Stomach (tissue), 9 donors: ENCODE results near the gene KRT15. TPM values are rescaled to one million over a fixed set of nuclear protein-coding genes. Genes with fewer than 3 reads are reported as not detected.
A peak's percentile ranks its signal among the peaks of the same experiment; 100 is the strongest.

Experiments
- DNase-seq, 2 donors: peaks; one replicate each; pipeline versions ENCODE4 v3.0.0 to v3.0.0-alpha.2; 2013 to 2019
- H3K27ac ChIP-seq, 5 donors: fragments of 200-600 bp in 4 of 5; sonication (generic) in 4 of 5; one replicate each; pipeline ENCODE4 v1.5.1; 2013 to 2019; ENCODE audit warnings: mild to moderate bottlenecking in 1 of 5, moderate library complexity in 1 of 5
- H3K27me3 ChIP-seq, 3 donors: fragments of 200-600 bp; sonication (generic); one replicate each; pipeline ENCODE4 v1.5.1; 2017 to 2019; ENCODE audit warnings: mixed run types in 1 of 3
- H3K36me3 ChIP-seq, 4 donors: fragments of 200-600 bp; sonication (generic); 1 replicate in 3 of 4; 2 replicates in 1 of 4; pipeline ENCODE4 v1.5.1; 2016 to 2019
- H3K4me1 ChIP-seq, 4 donors: fragments of 200-600 bp; sonication (generic); one replicate each; pipeline ENCODE4 v1.5.1; 2016 to 2019
- H3K4me3 ChIP-seq, 4 donors: fragments of 200-600 bp; sonication (generic) in 3 of 4; one replicate each; pipeline ENCODE4 v1.5.1; 2016 to 2019; ENCODE audit warnings: mild to moderate bottlenecking in 1 of 4
- H3K9me3 ChIP-seq, 4 donors: fragments of 200-600 bp; sonication (generic); one replicate each; pipeline ENCODE4 v1.5.1; 2016 to 2019
- EP300 ChIP-seq: sonication (generic); formaldehyde crosslinking; IDR thresholded peaks from one replicate; pipeline ENCODE4 v1.6.1; 2017; ENCODE audit warnings: antibody characterized with exemption
- POLR2A ChIP-seq, 4 donors: fragments of 450-650 bp; IDR thresholded peaks; one replicate each; pipeline ENCODE4 v1.6.1; 2016; ENCODE audit warnings: antibody characterized with exemption in 4 of 4, control low read depth in 2 of 4, mild to moderate bottlenecking in 1 of 4, moderate library complexity in 1 of 4
- POLR2AphosphoS5 ChIP-seq, 3 donors: sonication (generic); formaldehyde crosslinking; IDR thresholded peaks; one replicate each; pipeline ENCODE4 v1.6.1; 2016; ENCODE audit warnings: antibody characterized with exemption in 3 of 3
- WGBS, 5 donors: extraction: QIAGEN DNeasy Blood & Tissue Kit in 3 of 5; methylation state at CpG; one replicate each; pipeline versions ENCODE4 v1.1.5 to v1.1.7; 2013 to 2018; 5-methylcytosine and 5-hydroxymethylcytosine counted together
- intact Hi-C: fragments of 100-400 bp; cut with DNase I; formaldehyde crosslinking; loops from one replicate; pipeline ENCODE4 v1.15.1; 2023; ENCODE audit warnings: low total_unique reads
- polyA plus RNA-seq, 3 donors: library from polyadenylated mRNA; stranded (reverse); fragments of 200-250 nt; gene quantifications; one replicate each; pipeline ENCODE4 v1.2.3, GENCODE V29; 2013
- total RNA-seq, 5 donors: library from RNA; depleted of rRNA; stranded (reverse); fragments of >200 nt; gene quantifications; one replicate each; pipeline versions ENCODE4 v1.1.0 to v1.2.3, GENCODE V29; 2014 to 2016
- TF ChIP-seq, protein P1 (sequence below), 7 experiments: fragments of 450-650 bp in 4 of 7; fragments of 200-600 bp in 3 of 7; sonication (generic) in 3 of 7; IDR thresholded peaks; one replicate each; pipeline ENCODE4 v1.5.1; 2016 to 2019; ENCODE audit warnings: antibody characterized with exemption in 7 of 7, control low read depth in 2 of 7, mild to moderate bottlenecking in 1 of 7
- donor health status: healthy with polysubstance abuse.
- donor health status: Bipolar disorder and iron deficiency.
- donor health status: healthy.

Gene KRT15
- total and polyA plus RNA-seq, 8 donors: 1.4 to 3,416 (median 2.6) TPM; not detected in 1

DNA sequence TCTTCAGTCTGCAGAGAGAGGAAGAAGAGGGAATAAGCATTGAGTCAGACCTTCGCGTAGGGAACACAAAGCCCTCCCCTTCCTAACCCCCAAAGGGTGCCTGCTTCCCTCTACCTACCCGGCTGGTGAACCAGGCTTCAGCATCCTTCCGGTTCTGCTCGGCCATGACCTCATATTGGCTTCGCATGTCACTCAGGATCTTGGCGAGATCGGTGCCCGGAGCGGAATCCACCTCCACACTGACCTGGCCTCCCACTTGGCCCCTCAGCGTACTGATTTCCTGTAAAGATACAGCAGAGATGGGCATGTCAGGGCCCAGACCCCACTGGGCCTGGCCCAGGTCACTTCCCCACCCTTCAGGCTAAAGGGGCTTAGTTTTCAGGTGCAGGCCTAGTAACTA, 5.6 kb upstream of the KRT15 start:
- H3K4me1 ChIP-seq: peaks cover 12 to 74% (median 51%) of the 10 kb centered on the region in 4 donors
- TF ChIP-seq, protein P1, sequence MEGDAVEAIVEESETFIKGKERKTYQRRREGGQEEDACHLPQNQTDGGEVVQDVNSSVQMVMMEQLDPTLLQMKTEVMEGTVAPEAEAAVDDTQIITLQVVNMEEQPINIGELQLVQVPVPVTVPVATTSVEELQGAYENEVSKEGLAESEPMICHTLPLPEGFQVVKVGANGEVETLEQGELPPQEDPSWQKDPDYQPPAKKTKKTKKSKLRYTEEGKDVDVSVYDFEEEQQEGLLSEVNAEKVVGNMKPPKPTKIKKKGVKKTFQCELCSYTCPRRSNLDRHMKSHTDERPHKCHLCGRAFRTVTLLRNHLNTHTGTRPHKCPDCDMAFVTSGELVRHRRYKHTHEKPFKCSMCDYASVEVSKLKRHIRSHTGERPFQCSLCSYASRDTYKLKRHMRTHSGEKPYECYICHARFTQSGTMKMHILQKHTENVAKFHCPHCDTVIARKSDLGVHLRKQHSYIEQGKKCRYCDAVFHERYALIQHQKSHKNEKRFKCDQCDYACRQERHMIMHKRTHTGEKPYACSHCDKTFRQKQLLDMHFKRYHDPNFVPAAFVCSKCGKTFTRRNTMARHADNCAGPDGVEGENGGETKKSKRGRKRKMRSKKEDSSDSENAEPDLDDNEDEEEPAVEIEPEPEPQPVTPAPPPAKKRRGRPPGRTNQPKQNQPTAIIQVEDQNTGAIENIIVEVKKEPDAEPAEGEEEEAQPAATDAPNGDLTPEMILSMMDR (IDR thresholded peaks at IDR 0.05): no peak
- TF ChIP-seq POLR2AphosphoS5 (IDR thresholded peaks at IDR 0.05): no peak
- TF ChIP-seq EP300: no peak
- TF ChIP-seq POLR2A (IDR thresholded peaks at IDR 0.05): no peak
- H3K4me3 ChIP-seq: peak overlapping the region in 2 of 4 donors; percentile 58 to 63
- 67 to 87% (median 75%) methylated on average over 11 of the region's 11 CpGs for WGBS, 5 donors
- intact Hi-C loops: no loop called here
- peaks cover 0 to 20% (median 16%) of the 10 kb centered on the region in 4 donors for H3K36me3 ChIP-seq
- no peaks in the 10 kb centered on the region for H3K9me3 ChIP-seq
- H3K27ac ChIP-seq: peak overlapping the region in 2 of 5 donors; percentile 7 to 73
- no peak for DNase-seq
- H3K27me3 ChIP-seq: peaks cover 0 to 50% (median 27%) of the 10 kb centered on the region in 3 donors

DNA sequence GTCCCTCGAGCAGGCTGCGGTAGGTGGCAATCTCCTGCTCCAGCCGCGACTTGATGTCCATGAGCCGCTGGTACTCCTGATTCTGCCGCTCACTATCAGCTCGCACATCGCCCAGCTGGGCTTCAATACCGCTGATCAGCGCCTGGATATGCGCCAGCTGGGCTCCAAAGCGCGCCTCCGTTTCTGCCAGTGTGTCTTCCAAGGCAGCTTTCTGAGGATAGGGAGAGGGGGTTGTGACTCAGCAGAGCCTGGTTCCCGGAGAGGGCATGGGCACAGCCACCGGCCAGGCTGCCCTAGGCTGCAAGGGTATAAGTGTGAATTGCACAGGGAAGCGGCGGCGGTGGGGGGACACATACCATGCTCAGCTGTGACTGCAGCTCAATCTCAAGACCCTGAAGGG, 5.1 kb upstream of the KRT15 start:
- DNase-seq: peak in 1 of 2 donors; percentile 43
- Histone ChIP-seq H3K9me3 (no peaks in the 10 kb centered on the region), H3K36me3 (peaks cover 0 to 20% (median 16%) of the 10 kb centered on the region in 4 donors), H3K27ac (peak overlapping the region in 2 of 5 donors; percentile 7 to 73), H3K27me3 (peaks cover 0 to 45% (median 22%) of the 10 kb centered on the region in 3 donors), H3K4me3 (peak overlapping the region in 2 of 4 donors; percentile 58 to 63), H3K4me1 (peaks cover 12 to 69% (median 47%) of the 10 kb centered on the region in 4 donors)
- WGBS, 5 donors: 39 to 62% (median 42%) methylated on average over 19 of the region's 19 CpGs
- intact Hi-C loops: no loop called here
- no peak for TF ChIP-seq EP300
- TF ChIP-seq, protein P1 (IDR thresholded peaks at IDR 0.05): no peak
- no peak for TF ChIP-seq POLR2A (IDR thresholded peaks at IDR 0.05)
- TF ChIP-seq POLR2AphosphoS5 (IDR thresholded peaks at IDR 0.05): no peak

DNA sequence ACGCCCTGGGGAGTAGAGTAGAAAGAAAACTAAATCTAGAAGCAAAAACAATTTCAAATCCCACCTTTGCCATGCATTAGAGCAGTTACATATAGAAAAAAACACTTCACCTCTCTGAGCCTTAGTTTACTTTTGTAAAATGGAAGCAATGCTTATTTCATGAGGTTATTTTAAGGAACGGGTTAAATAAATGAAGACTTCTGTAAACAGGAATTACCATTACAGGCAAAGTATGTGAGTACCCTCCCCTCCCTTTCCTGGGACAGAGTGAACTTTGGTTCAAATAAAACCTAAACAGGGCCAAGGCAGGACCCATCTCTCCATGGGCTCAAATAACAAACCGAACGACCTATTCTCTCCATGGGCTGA, 4.5 kb upstream of the KRT15 start:
- H3K27ac ChIP-seq: peak overlapping the region in 3 of 5 donors; percentile 49 to 73 (median 72)
- TF ChIP-seq EP300 (no peak), POLR2AphosphoS5 (IDR thresholded peaks at IDR 0.05) (no peak), POLR2A (IDR thresholded peaks at IDR 0.05) (no peak)
- TF ChIP-seq, protein P1 (IDR thresholded peaks at IDR 0.05): no peak
- H3K4me1 ChIP-seq: peaks cover 8 to 63% (median 42%) of the 10 kb centered on the region in 4 donors
- no peak for DNase-seq
- intact Hi-C loops: no loop called here
- peaks cover 0 to 39% (median 16%) of the 10 kb centered on the region in 3 donors for H3K27me3 ChIP-seq
- no peak overlapping the region for H3K4me3 ChIP-seq
- H3K36me3 ChIP-seq: peaks cover 0 to 20% (median 16%) of the 10 kb centered on the region in 4 donors
- H3K9me3 ChIP-seq: no peaks in the 10 kb centered on the region
- WGBS, 5 donors: 40 to 55% (median 53%) methylated on average over 4 of the region's 4 CpGs

DNA sequence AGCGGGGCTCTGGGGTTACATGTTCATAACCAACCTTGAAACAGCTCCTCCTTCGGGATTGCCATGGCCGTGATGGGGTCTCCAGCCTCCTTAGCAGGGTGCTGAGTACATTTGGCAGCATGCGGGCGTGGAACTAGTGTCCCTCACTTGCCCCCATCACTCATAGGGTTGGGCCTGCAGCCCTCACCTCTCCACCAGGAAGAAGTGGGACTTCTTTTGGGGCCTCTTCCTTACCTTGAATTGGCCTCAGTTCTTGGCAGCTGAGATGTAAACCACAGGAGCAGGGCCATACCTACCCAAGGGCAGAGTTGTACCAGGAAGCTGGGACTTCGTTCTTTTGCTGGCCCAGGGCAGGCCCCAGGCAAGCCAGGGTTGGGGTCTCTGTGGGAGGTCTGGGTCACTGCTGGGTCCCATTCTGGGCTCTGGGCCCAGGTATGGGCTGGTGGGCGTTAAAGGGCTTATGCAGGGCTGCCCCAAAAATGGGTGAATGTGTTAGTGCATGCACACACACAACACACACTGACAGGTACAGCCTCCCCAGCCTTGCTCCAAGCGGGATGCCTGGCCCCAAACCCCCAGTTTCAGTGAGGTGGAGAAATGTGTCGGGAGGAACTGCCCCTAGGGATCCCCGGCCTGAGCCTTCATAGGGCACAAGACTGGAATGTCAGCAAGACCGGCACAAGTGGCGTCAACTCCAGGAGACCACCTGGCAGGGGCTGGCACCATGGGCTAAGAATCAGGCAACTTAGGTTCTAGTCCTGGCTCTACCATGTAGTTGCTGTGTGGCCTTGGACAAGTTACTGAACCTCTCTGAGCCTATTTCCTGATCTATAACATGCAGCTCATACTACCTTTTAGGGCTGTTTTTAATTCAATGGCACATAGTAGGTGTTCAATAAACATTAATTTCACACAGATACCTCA, 3.9 kb upstream of the KRT15 start:
- TF ChIP-seq POLR2AphosphoS5 (IDR thresholded peaks at IDR 0.05) (peak in 1 of 3 donors; percentile 36), POLR2A (IDR thresholded peaks at IDR 0.05) (no peak), EP300 (no peak)
- TF ChIP-seq, protein P1 (IDR thresholded peaks at IDR 0.05): no peak
- H3K9me3 ChIP-seq: no peaks in the 10 kb centered on the region
- peaks cover 0 to 33% (median 10%) of the 10 kb centered on the region in 3 donors for H3K27me3 ChIP-seq
- peak in 1 of 2 donors; percentile 79 for DNase-seq
- H3K4me3 ChIP-seq: no peak overlapping the region
- peaks cover 0 to 20% (median 16%) of the 10 kb centered on the region in 4 donors for H3K36me3 ChIP-seq
- H3K27ac ChIP-seq: peak overlapping the region; percentile 32 to 73 (median 65)
- intact Hi-C loops: no loop called here
- WGBS, 5 donors: 57 to 76% (median 67%) methylated on average over 10 to 12 of the region's 12 CpGs
- H3K4me1 ChIP-seq: peaks cover 4 to 57% (median 36%) of the 10 kb centered on the region in 4 donors
